GM12865 (cell line): ENCODE data around the gene NOTCH2NLA.
"Not testable (repeated sequence)": the region's sequence is repeated elsewhere in the genome, so short reads cannot be mapped to it uniquely, and the experiment has no call there.

Experiments used
- DNase-seq: peaks from one replicate; pipeline ENCODE4 v3.0.0; 2010; ENCODE audit warnings: low read depth
- H3K4me3 ChIP-seq: 2 replicates; pipeline ENCODE4 v1.5.1; 2011; ENCODE audit warnings: mild to moderate bottlenecking, low read depth, low read length, control low read depth

NOTCH2NLA gene

GRCh38 chr1:146228710-146229477 is at the start of gene NOTCH2NLA:
Gene NOTCH2NLA, minus strand, starts transcription at chr1:146229021. Its CDS starts 39,684 bp downstream, at chr1:146189337.
- DNase-seq: not testable (repeated sequence)
- peak within 1 kb of the TSS; percentile 54 for H3K4me3 ChIP-seq

DNA sequence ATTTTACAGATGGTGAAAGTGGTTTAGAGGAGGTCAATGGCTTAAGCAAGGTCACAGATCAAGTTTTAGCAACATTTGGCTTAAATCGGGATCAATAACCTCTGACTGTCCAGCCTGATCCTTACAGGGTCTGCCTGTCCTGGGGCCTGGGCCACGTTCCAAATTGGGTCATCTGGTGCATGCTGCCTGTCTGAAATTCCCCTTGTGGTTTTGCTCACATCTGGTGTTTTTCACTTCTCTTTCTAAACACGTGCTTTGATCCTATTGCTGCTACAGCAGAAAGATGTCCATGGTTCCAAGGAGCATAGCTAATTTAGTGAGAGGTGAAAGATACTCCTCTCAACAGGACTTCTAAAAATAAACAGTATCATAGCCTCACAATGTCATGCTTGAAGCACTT is 49.5 kb upstream of the NOTCH2NLA start:
- not testable (repeated sequence) for H3K4me3 ChIP-seq

DNA sequence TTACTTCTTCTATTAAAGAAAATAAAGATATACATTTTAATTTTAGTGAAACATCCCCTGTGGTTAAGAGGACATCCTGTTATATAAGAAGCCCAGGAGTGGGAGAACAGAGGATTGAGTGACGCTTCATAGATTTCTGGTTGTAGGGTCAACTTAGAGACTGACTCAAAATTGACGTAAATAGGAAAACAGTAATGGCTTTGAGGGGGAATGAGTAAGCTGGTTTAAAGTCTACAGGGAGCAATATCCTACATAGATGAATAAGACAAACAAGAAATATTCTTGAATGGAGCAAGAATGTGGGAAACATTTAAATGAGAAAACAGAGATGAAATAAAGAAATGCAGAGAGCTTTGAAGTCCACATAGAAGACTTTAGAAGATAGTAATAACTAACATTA is 48.3 kb upstream of the NOTCH2NLA start:
- not testable (repeated sequence) for H3K4me3 ChIP-seq, DNase-seq

More for the DNA sequence above, 49.5 kb upstream of the NOTCH2NLA start:
- not testable (repeated sequence) for DNase-seq

- not testable (repeated sequence) for H3K4me3 ChIP-seq, DNase-seq
These were observed 45.3 kb upstream of the NOTCH2NLA start for GRCh38 chr1:146274083-146274482.

GRCh38 chr1:146273194-146273593 is 44.4 kb upstream of the NOTCH2NLA start:
- not testable (repeated sequence) for DNase-seq, H3K4me3 ChIP-seq

GRCh38 chr1:146272734-146273133 is 43.9 kb upstream of the NOTCH2NLA start:
- not testable (repeated sequence) for H3K4me3 ChIP-seq, DNase-seq

GRCh38 chr1:146271977-146272376 is 43.2 kb upstream of the NOTCH2NLA start:
- not testable (repeated sequence) for H3K4me3 ChIP-seq, DNase-seq

- DNase-seq: not testable (repeated sequence)
These were observed 41.3 kb upstream of the NOTCH2NLA start for GRCh38 chr1:146270129-146270528.

DNA sequence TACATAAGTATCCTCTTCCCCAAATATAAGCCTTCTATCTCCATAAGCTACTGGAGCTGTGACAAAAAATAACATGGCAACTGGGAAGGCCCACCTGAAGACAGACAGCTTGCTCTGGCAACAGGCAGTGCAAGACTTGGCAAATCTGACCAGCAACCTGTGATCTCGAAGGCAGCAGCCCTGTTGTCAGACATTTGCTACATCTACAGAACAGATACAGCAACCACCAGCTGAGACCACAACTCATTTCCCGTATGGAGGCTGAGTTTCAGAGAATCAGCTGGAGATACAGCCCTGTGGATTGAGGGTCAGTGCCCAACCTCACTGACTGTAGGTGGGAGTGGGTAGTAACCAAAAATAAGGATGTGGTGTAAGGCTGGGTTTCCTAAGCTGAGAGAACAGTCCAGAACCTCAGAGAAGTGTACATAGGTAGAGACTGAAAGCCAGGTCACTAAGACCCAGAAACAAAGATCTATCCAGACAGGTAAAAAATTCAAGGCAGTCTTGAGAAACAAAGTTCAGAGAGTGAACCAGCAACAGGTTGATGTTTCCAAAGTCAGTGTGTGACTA is 37.4 kb upstream of the NOTCH2NLA start:
- DNase-seq, H3K4me3 ChIP-seq: not testable (repeated sequence)

More at GRCh38 chr1:146270129-146270528, 41.3 kb upstream of the NOTCH2NLA start:
- H3K4me3 ChIP-seq: not testable (repeated sequence)

DNA sequence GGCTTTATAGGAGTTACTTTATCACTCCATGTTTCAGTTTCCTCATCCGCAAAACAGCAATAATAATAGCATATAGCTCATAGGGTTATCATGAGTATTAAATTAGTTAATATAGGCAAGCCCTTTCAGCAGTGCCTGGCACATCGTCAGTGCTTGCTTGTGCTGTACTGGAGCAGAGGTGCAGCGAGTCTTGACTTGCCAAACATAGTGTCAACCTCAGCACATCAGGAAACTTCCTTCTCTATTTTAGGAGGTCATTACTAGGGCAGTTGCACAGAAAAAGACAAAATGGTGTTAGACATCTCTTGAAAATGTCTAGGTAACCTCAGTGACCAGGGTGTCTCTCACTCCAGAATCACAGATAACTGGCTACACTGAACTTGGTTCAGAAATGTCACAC is 35.9 kb upstream of the NOTCH2NLA start:
- DNase-seq, H3K4me3 ChIP-seq: not testable (repeated sequence)

GRCh38 chr1:146260006-146260730 is 31.3 kb upstream of the NOTCH2NLA start:
- not testable (repeated sequence) for H3K4me3 ChIP-seq, DNase-seq

- not testable (repeated sequence) for DNase-seq, H3K4me3 ChIP-seq
These were observed 29.3 kb upstream of the NOTCH2NLA start for GRCh38 chr1:146257992-146258552.

- H3K4me3 ChIP-seq, DNase-seq: not testable (repeated sequence)
These were observed 25.9 kb upstream of the NOTCH2NLA start for GRCh38 chr1:146254569-146255197.

GRCh38 chr1:146253249-146253855 is 24.5 kb upstream of the NOTCH2NLA start:
- not testable (repeated sequence) for DNase-seq, H3K4me3 ChIP-seq

DNA sequence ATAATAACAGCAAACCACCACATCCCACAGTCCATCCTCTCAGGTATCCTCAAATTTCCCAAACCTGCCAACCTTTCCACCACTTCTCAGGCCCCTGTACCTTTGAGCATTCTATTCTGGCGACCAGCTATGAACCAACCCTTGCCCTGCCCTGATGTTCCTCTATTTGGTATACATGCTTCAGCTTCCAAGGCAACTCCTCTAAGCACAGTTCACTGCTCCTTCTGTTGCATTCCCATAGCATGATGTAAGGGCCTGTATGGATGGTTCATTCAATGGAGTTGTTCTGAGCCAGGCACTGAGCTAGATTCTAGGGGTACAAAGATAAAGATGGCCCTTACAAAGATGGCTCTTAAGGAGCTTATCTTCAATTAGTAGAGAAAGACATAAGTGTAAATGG is 22.7 kb upstream of the NOTCH2NLA start:
- not testable (repeated sequence) for DNase-seq, H3K4me3 ChIP-seq

DNA sequence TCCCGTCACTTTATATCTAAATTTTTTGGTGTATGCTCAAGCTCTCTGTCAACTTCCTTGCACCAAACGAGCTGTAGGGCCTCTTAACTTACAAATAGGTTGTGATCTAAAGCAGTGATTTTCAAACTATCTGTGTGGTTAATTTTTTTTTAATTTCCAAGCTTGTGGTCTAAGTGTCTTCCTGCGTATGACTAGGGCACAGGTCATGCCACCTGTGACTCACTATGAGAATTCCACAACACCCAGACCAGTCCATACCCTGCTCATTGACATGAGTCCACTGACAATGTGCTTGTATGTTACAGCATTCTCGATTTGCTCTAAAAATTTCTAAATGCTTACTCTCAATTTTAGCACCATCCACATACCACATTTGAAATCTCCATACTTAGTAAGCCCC is 19.8 kb upstream of the NOTCH2NLA start:
- DNase-seq, H3K4me3 ChIP-seq: not testable (repeated sequence)

- DNase-seq, H3K4me3 ChIP-seq: not testable (repeated sequence)
These were observed 7.8 kb upstream of the NOTCH2NLA start for GRCh38 chr1:146236626-146237025.

- DNase-seq, H3K4me3 ChIP-seq: not testable (repeated sequence)
These were observed 7.3 kb upstream of the NOTCH2NLA start for GRCh38 chr1:146236026-146236601.
